Mesendoderm (in vitro differentiated cells): ENCODE results near the gene SLC16A1.
"Not testable (repeated sequence)": the region's sequence is repeated elsewhere in the genome, so short reads cannot be mapped to it uniquely, and the experiment has no call there.

Experiments
- DNase-seq: peaks from one replicate; pipeline ENCODE4 v3.0.0; 2013
- H2AK5ac ChIP-seq: 2 replicates; pipeline ENCODE4 v1.6.1; 2013; ENCODE audit warnings: low read length, inconsistent platforms
- H2BK120ac ChIP-seq: 2 replicates; pipeline ENCODE4 v1.6.1; 2013; ENCODE audit warnings: low read depth, mild to moderate bottlenecking, low read length, moderate library complexity, mixed read lengths
- H2BK15ac ChIP-seq: replicated peaks from 2 replicates; pipeline ENCODE4 v1.6.1; 2013; ENCODE audit warnings: low read depth, mild to moderate bottlenecking, moderate library complexity
- H2BK5ac ChIP-seq: 2 replicates; pipeline ENCODE4 v1.6.1; 2013; ENCODE audit warnings: low read length, inconsistent platforms
- H3K18ac ChIP-seq: 2 replicates; pipeline ENCODE4 v1.6.1; 2013; ENCODE audit warnings: mild to moderate bottlenecking, low read length, mixed read lengths
- H3K23ac ChIP-seq: one replicate; pipeline ENCODE4 v1.6.1; 2013; ENCODE audit warnings: low read length
- H3K27ac ChIP-seq: 2 replicates; pipeline ENCODE4 v1.5.1; 2013; ENCODE audit warnings: low read depth, mild to moderate bottlenecking, inconsistent platforms, low read length, moderate library complexity
- H3K27me3 ChIP-seq: 2 replicates; pipeline ENCODE4 v1.6.1; 2013; ENCODE audit warnings: low read length, control low read depth, mild to moderate bottlenecking, inconsistent platforms; ENCODE audit not compliant: insufficient read depth, poor library complexity
- H3K36me3 ChIP-seq: 2 replicates; pipeline ENCODE4 v1.6.1; 2013; ENCODE audit warnings: low read length, inconsistent platforms; ENCODE audit not compliant: control insufficient read depth, insufficient read depth
- H3K4ac ChIP-seq: one replicate; pipeline ENCODE4 v1.6.1; 2013; ENCODE audit warnings: low read depth, mild to moderate bottlenecking, low read length, moderate library complexity
- H3K4me1 ChIP-seq: 2 replicates; pipeline ENCODE4 v1.6.1; 2013; ENCODE audit warnings: low read depth, low read length, inconsistent platforms; ENCODE audit not compliant: control insufficient read depth
- H3K4me2 ChIP-seq: 2 replicates; pipeline ENCODE4 v1.6.1; 2013; ENCODE audit warnings: low read length
- H3K4me3 ChIP-seq: 2 replicates; pipeline ENCODE4 v1.5.1; 2013; ENCODE audit warnings: mild to moderate bottlenecking, low read length
- H3K56ac ChIP-seq: one replicate; pipeline ENCODE4 v1.6.1; 2013; ENCODE audit warnings: low read length
- H3K79me1 ChIP-seq: 2 replicates; pipeline ENCODE4 v1.6.1; 2013; ENCODE audit warnings: low read length, inconsistent platforms
- H3K79me2 ChIP-seq: 2 replicates; pipeline ENCODE4 v1.6.1; 2013; ENCODE audit warnings: mild to moderate bottlenecking, low read length; ENCODE audit not compliant: control insufficient read depth, insufficient read depth
- H3K9ac ChIP-seq: 2 replicates; pipeline ENCODE4 v1.6.1; 2013; ENCODE audit warnings: low read length, inconsistent platforms
- H4K5ac ChIP-seq: one replicate; pipeline ENCODE4 v1.6.1; 2013; ENCODE audit warnings: low read length
- H4K8ac ChIP-seq: one replicate; pipeline ENCODE4 v1.6.1; 2013; ENCODE audit warnings: low read depth, mild to moderate bottlenecking, control low read depth, low read length, moderate library complexity
- WGBS: extraction: QIAGEN DNeasy Blood & Tissue Kit; methylation state at CpG from one replicate; pipeline ENCODE4 v1.1.7; 2013; ENCODE audit warnings: low lambda C conversion rate, missing lambda C conversion rate; ENCODE audit not compliant: insufficient coverage; ENCODE audit errors: extremely low coverage; 5-methylcytosine and 5-hydroxymethylcytosine counted together

The SLC16A1 gene

DNA sequence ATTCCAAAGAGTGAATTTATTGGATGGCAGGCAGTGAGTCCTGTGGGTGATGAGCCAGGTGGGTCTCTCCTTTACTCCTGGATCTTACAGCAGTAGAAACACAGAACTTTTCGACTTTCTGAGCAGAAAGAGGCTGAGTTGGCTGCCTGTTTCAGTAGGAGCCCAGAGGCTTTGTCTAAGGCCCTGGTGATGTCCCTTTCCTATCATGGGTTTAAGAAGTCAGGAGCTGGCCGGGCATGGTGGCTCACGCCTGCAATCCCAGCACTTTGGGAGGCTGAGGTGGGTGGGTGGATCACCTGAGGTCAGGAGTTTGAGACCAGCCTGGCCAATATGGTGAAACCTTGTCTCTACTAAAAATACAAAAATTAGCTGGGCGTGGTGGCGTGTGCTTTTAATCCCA, 71.0 kb downstream of the SLC16A1 start:
- H3K18ac ChIP-seq, DNase-seq, H3K9ac ChIP-seq, H2BK5ac ChIP-seq, H3K4me1 ChIP-seq, H3K23ac ChIP-seq, H3K4ac ChIP-seq, H3K4me3 ChIP-seq, H3K27me3 ChIP-seq, H3K79me1 ChIP-seq, H2BK120ac ChIP-seq, H2BK15ac ChIP-seq, H4K8ac ChIP-seq, H3K36me3 ChIP-seq, H4K5ac ChIP-seq, H3K56ac ChIP-seq, H3K79me2 ChIP-seq, H2AK5ac ChIP-seq, H3K4me2 ChIP-seq, H3K27ac ChIP-seq: not testable (repeated sequence)
- no CpG with 5 or more reads among the region's 5 CpGs for WGBS

- WGBS = no CpG with 5 or more reads among the region's 4 CpGs
- Histone ChIP-seq H3K79me2 (no peaks in the 10 kb centered on the region), H3K4me1 (peaks cover 11% of the 10 kb centered on the region), H3K56ac (peak overlapping the region; percentile 82), H2AK5ac (peak overlapping the region; percentile 52), H4K8ac (no peak overlapping the region), H2BK120ac (peak overlapping the region; percentile 82), H3K18ac (peak overlapping the region; percentile 79), H3K79me1 (no peaks in the 10 kb centered on the region), H3K4ac (peak overlapping the region; percentile 83), H3K27me3 (no peaks in the 10 kb centered on the region), H3K4me3 (no peak overlapping the region), H3K27ac (no peak overlapping the region), H3K9ac (peak overlapping the region; percentile 12), H3K23ac (no peak overlapping the region), H2BK5ac (peak overlapping the region; percentile 16), H3K36me3 (no peaks in the 10 kb centered on the region), H4K5ac (no peak overlapping the region), H2BK15ac (peak overlapping the region; percentile 20), H3K4me2 (no peak overlapping the region)
- DNase-seq = no peak
These were observed 73.7 kb downstream of the SLC16A1 start for GRCh38 chr1:112882271-112882744.

DNA sequence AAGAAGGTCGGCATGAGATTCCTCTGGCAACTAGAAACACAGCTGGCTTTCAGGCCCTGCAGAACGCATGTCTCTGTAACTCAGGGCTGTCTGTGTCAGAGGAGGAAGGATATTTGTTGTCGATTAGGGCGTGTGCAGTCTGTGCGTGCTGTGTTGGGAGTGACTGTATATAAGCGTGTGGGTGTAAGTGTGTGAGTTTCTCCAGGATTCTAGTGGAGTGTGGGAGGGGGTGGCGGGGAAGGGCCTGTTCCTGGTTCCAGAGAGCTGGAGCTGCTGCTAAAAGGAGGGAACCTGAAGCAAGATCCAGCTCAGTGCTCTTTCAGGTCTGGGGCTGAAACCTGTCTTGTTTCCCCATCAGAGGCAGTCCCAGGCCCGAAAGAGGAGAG, 74.3 kb downstream of the SLC16A1 start:
- Histone ChIP-seq H3K23ac (no peak overlapping the region), H3K4me2 (no peak overlapping the region), H4K5ac (no peak overlapping the region), H3K56ac (peak overlapping the region; percentile 82), H3K36me3 (no peaks in the 10 kb centered on the region), H3K4ac (peak overlapping the region; percentile 83), H3K79me1 (no peaks in the 10 kb centered on the region), H2AK5ac (peak overlapping the region; percentile 66), H3K79me2 (no peaks in the 10 kb centered on the region), H3K18ac (peak overlapping the region; percentile 79), H2BK5ac (peak overlapping the region; percentile 16), H2BK15ac (peak overlapping the region; percentile 4), H3K9ac (no peak overlapping the region), H3K27ac (no peak overlapping the region), H3K4me3 (no peak overlapping the region), H3K4me1 (peaks cover 11% of the 10 kb centered on the region), H3K27me3 (no peaks in the 10 kb centered on the region), H2BK120ac (peak overlapping the region; percentile 82), H4K8ac (no peak overlapping the region)
- WGBS = no CpG with 5 or more reads among the region's 8 CpGs
- DNase-seq = no peak

DNA sequence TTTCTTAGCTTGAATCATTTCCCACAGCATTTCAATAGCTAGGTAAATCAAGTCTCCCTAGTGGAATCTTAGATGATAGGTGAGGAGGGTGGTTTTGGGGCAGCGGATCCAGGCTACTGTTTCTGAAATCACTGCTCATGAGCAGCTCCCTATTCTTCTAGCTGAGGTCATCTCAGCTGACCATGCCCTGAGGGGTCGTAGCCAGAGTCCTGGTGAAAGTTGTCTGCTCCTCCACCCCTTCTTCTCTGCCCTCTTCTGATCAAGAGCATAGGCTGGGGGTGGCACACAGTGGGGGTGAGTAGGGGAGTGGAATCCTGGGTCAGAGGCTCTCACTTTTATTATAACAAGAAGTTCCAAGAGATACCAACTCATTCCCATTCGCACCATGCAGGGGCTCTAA, 76.2 kb downstream of the SLC16A1 start:
- no peak overlapping the region for H3K4me2 ChIP-seq
- DNase-seq = no peak
- no CpG with 5 or more reads among the region's 3 CpGs for WGBS

DNA sequence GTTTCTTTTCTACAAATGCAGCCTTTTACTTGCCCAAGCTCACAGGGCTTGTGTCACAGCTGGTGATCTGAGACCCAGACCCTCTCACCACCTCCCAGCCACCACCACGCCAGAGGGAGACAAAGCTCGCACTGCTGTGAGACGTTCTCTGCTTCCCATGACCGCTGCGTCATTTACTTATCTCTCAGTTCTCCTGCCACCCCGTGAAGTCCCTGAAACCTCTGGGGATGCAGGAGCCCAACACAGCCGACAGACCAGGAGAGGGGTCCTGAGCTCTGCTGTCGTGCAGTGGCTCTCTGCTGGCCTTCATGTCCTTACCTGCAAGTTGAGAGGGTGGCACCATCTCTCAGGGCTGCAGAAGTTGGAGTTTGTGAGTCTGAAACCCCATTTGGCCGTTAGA, 77.7 kb downstream of the SLC16A1 start:
- Histone ChIP-seq H3K4me1 (peaks cover 14% of the 10 kb centered on the region), H3K4ac (no peak overlapping the region), H3K27me3 (no peaks in the 10 kb centered on the region), H3K23ac (no peak overlapping the region), H3K9ac (no peak overlapping the region), H3K4me3 (no peak overlapping the region), H4K8ac (no peak overlapping the region), H3K18ac (peak overlapping the region; percentile 1), H4K5ac (no peak overlapping the region), H2BK120ac (no peak overlapping the region), H3K27ac (no peak overlapping the region), H3K4me2 (no peak overlapping the region), H3K36me3 (no peaks in the 10 kb centered on the region), H3K56ac (peak overlapping the region; percentile 35), H2BK15ac (no peak overlapping the region), H3K79me2 (no peaks in the 10 kb centered on the region), H3K79me1 (no peaks in the 10 kb centered on the region), H2BK5ac (no peak overlapping the region), H2AK5ac (no peak overlapping the region)
- WGBS = no CpG with 5 or more reads among the region's 9 CpGs
- DNase-seq = peak; percentile 65

More for the DNA sequence above, 76.2 kb downstream of the SLC16A1 start:
- Histone ChIP-seq H3K23ac (no peak overlapping the region), H2BK5ac (peak overlapping the region; percentile 81), H2AK5ac (peak overlapping the region; percentile 99), H4K8ac (no peak overlapping the region), H3K27me3 (no peaks in the 10 kb centered on the region), H3K27ac (no peak overlapping the region), H3K4me1 (peaks cover 11% of the 10 kb centered on the region), H3K9ac (peak overlapping the region; percentile 10), H3K4me3 (no peak overlapping the region), H3K4ac (peak overlapping the region; percentile 78), H3K56ac (peak overlapping the region; percentile 71), H2BK15ac (no peak overlapping the region), H3K36me3 (no peaks in the 10 kb centered on the region), H2BK120ac (no peak overlapping the region), H3K79me1 (no peaks in the 10 kb centered on the region), H3K18ac (peak overlapping the region; percentile 71), H4K5ac (no peak overlapping the region), H3K79me2 (no peaks in the 10 kb centered on the region)

DNA sequence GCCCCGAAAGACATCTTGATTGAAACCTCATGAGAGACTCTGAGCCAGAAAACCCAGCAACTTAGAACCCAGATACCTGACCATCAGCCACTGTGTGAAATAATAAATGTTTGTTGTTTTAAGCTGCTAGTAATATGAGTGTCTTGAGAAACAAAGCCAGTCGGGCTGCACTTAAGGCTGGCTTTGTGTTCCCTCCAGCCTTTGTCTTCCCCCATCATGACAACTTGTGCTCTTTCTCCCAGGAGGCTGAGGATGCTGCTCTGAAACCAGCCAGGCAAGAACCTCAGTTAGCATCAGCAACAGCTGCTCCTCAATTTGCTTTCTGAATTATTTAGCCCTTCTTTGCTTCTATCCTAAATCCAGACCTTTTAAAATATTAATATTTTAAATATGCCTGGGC, 78.2 kb downstream of the SLC16A1 start:
- Histone ChIP-seq H3K18ac (no peak overlapping the region), H3K4ac (no peak overlapping the region), H3K4me1 (peaks cover 16% of the 10 kb centered on the region), H2BK15ac (no peak overlapping the region), H4K5ac (peak overlapping the region; percentile 44), H3K27me3 (no peaks in the 10 kb centered on the region), H3K4me2 (no peak overlapping the region), H3K79me2 (no peaks in the 10 kb centered on the region), H4K8ac (no peak overlapping the region), H3K23ac (peak overlapping the region; percentile 20), H2AK5ac (peak overlapping the region; percentile 69), H3K27ac (no peak overlapping the region), H3K56ac (peak overlapping the region; percentile 63), H3K9ac (no peak overlapping the region), H3K4me3 (no peak overlapping the region), H3K36me3 (no peaks in the 10 kb centered on the region), H2BK5ac (peak overlapping the region; percentile 48), H2BK120ac (no peak overlapping the region), H3K79me1 (no peaks in the 10 kb centered on the region)
- no CpG with 5 or more reads among the region's 2 CpGs for WGBS
- no peak for DNase-seq
